Suprapubic skin (tissue), 3 donors: ENCODE measurements around the gene TCF21.

ENCODE experiments used
- EP300 ChIP-seq: sonication (generic); formaldehyde crosslinking; IDR thresholded peaks from one replicate; pipeline ENCODE4 v1.6.1; 2017; ENCODE audit warnings: antibody characterized with exemption
- POLR2A ChIP-seq, 2 donors: fragments of 450-650 bp; IDR thresholded peaks; one replicate each; pipeline ENCODE4 v1.6.1; 2017; ENCODE audit warnings: antibody characterized with exemption in 2 of 2, mild to moderate bottlenecking in 2 of 2, moderate library complexity in 2 of 2
- TF ChIP-seq, protein P1 (sequence below), 2 donors: fragments of 200-600 bp in 1 of 2; fragments of 450-650 bp in 1 of 2; sonication (generic) in 1 of 2; IDR thresholded peaks; one replicate each; pipeline ENCODE4 v1.5.1; 2016 to 2019; ENCODE audit warnings: antibody characterized with exemption in 2 of 2, mild to moderate bottlenecking in 1 of 2, moderate library complexity in 1 of 2

DNA sequence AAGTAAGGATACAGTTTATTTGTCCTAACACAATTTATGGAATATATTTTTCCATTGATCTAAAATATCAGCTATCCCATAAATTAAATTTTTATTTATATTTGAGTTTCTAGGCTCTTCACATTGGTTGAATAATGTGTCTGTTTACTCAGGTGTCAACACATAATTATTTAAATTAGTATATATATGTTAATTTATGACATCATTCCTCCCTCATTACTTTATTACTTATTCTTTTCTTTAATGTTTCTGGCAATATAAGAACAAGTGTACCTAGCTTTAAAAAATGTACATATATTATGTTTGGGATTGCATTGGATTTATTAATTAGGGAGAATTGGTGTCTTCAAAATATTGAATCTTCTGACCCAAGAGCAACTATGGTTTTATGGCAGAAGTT lies 31.2 kb upstream of the TCF21 start:
- TF ChIP-seq POLR2A (IDR thresholded peaks at IDR 0.05), result no peak
- TF ChIP-seq, protein P1, sequence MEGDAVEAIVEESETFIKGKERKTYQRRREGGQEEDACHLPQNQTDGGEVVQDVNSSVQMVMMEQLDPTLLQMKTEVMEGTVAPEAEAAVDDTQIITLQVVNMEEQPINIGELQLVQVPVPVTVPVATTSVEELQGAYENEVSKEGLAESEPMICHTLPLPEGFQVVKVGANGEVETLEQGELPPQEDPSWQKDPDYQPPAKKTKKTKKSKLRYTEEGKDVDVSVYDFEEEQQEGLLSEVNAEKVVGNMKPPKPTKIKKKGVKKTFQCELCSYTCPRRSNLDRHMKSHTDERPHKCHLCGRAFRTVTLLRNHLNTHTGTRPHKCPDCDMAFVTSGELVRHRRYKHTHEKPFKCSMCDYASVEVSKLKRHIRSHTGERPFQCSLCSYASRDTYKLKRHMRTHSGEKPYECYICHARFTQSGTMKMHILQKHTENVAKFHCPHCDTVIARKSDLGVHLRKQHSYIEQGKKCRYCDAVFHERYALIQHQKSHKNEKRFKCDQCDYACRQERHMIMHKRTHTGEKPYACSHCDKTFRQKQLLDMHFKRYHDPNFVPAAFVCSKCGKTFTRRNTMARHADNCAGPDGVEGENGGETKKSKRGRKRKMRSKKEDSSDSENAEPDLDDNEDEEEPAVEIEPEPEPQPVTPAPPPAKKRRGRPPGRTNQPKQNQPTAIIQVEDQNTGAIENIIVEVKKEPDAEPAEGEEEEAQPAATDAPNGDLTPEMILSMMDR (IDR thresholded peaks at IDR 0.05), result no peak
- TF ChIP-seq EP300, result no peak
